NCI-H345 treated with DMSO at 0.1 percent for 48 hours (cell line): ENCODE data around the gene CCDC142.

Source experiments
- DNase-seq: peaks from one replicate; lab custom pipeline; 2025; ENCODE audit not compliant: unreplicated experiment; lab: John Stamatoyannopoulos, UW

CCDC142 gene

GRCh38 chr2:74515271-74515980 lies 32.6 kb upstream of the CCDC142 start:
- DNase-seq = no peak

- no peak for DNase-seq
Observed at GRCh38 chr2:74514368-74515270, 31.8 kb upstream of the CCDC142 start, which contains the start of gene TLX2. Gene TLX2 (plus strand): TSS chr2:74514450. CDS start chr2:74514807, 357 bp downstream.

- DNase-seq = no peak
Observed at GRCh38 chr2:74513605-74514367, 31.0 kb upstream of the CCDC142 start.

GRCh38 chr2:74512744-74513604 lies 30.2 kb upstream of the CCDC142 start:
- no peak for DNase-seq

GRCh38 chr2:74511104-74511989 lies 28.5 kb upstream of the CCDC142 start:
- no peak for DNase-seq

- DNase-seq = no peak
Observed at GRCh38 chr2:74510272-74510671, 27.5 kb upstream of the CCDC142 start.

- no peak for DNase-seq
Observed at GRCh38 chr2:74507926-74508520, 25.2 kb upstream of the CCDC142 start.

GRCh38 chr2:74507145-74507925 lies 24.5 kb upstream of the CCDC142 start, which contains the start of gene PCGF1:
Gene PCGF1 (minus strand): TSS chr2:74507695. CDS start chr2:74507668, 27 bp downstream.
- DNase-seq = peak; percentile 92

- DNase-seq = no peak
Observed at GRCh38 chr2:74505448-74506246, 22.8 kb upstream of the CCDC142 start.

- no peak for DNase-seq
Observed at GRCh38 chr2:74504591-74504990, 21.8 kb upstream of the CCDC142 start.

GRCh38 chr2:74503506-74504475 lies 21.0 kb upstream of the CCDC142 start:
- no peak for DNase-seq

- no peak for DNase-seq
Observed at GRCh38 chr2:74502720-74503505, 20.1 kb upstream of the CCDC142 start.

GRCh38 chr2:74502147-74502719 lies 19.4 kb upstream of the CCDC142 start:
- DNase-seq = no peak

- no peak for DNase-seq
Observed at GRCh38 chr2:74501335-74502071, 18.7 kb upstream of the CCDC142 start.
